GM12801 (cell line): ENCODE measurements around the gene COPS2.

Experiments
- TF ChIP-seq, protein P1 (sequence below): IDR thresholded peaks from one replicate; pipeline ENCODE4 v1.5.1; 2011; ENCODE audit warnings: control low read depth; ENCODE audit not compliant: insufficient read length; ENCODE audit errors: extremely low read depth

COPS2 gene

DNA sequence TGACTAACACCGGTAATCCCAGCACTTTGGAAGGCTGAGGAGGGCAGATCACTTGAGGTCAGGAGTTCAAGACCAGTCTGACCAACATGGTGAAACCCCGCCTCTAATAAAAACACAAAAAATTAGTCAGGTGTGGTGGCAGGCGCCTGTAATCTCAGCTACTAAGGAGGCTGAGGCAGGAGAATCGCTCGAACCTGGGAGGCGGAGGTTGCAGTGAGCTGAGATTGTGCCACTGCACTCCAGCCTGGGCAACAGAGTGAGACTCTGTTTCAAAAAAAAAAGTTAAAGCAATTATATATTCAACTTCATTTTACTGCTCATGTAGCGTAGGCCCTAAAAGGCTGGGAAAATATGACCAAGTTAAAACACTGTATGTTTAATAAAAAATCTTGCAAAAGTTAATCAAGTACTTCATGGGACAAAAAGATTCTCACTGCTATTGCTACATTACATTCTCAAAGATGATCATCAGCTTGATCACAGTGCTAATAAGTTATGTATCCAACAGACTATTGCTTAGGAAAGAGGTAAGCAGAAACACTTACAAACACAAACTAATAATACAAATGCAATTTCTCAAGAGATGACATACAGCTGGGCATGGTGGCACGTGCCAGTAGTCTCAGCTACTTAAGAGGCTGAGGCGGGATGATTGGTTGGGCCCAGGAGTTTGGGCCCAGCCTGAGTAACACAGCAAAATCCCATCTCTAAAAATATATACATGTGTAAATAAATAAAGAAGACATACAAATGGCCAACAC lies 2.7 kb downstream of the COPS2 start:
- TF ChIP-seq, protein P1, sequence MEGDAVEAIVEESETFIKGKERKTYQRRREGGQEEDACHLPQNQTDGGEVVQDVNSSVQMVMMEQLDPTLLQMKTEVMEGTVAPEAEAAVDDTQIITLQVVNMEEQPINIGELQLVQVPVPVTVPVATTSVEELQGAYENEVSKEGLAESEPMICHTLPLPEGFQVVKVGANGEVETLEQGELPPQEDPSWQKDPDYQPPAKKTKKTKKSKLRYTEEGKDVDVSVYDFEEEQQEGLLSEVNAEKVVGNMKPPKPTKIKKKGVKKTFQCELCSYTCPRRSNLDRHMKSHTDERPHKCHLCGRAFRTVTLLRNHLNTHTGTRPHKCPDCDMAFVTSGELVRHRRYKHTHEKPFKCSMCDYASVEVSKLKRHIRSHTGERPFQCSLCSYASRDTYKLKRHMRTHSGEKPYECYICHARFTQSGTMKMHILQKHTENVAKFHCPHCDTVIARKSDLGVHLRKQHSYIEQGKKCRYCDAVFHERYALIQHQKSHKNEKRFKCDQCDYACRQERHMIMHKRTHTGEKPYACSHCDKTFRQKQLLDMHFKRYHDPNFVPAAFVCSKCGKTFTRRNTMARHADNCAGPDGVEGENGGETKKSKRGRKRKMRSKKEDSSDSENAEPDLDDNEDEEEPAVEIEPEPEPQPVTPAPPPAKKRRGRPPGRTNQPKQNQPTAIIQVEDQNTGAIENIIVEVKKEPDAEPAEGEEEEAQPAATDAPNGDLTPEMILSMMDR: no peak

DNA sequence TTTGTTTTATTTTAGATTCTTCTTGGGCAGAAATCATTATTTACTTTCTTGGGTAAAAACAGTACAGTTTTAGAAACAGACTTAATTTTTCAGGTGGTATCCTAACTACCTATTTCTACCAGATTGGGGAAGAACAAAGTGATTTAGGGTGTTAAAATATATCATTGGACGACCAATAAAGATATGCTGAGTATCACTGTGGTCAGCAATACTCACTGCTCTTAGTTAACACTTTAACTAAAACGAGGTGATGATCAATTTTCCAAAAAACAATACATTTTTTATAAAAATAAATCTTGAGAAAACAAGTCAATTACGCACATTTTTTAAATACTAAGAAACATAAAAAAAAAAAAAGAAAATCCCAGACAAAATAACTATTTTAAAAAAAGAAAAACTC lies 3.6 kb downstream of the COPS2 start:
- TF ChIP-seq, protein P1: no peak

DNA sequence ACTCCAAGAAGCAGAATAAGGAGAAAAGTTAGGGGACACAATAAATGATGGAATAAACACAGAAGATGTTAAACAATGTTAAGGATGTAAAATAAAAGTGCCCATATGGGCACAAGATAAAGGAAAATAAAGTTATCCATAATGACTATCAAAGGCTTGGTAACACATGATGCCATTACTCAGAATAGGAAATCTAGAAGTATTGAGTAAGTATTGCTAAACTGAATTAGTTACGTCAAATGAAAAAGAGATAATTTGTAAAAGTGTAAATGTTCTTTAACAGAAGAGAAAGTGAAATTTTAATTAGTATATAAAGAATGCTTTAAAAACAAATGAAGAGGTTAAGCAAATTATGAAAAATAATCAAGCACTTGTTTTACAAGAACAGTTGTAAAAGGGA lies 6.7 kb downstream of the COPS2 start:
- TF ChIP-seq, protein P1: no peak

DNA sequence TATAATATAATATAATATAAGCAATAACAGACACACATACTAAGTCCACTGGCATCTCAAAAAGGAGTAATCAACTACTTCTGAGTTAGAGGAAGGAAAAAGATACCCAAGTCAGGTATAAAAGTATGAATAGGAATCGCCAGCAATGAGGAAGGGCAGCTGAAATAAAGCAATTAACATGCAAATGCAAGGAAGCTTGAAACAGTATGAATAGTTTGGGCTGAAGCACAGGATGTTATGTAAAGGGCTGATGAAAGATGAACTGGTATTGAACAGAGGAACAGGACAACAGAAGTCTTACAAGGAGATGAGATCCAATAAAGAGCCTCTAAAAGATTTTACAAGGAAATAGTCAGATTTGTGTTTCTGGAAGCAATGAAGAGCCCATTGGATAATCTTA lies 7.1 kb downstream of the COPS2 start:
- TF ChIP-seq, protein P1: no peak

DNA sequence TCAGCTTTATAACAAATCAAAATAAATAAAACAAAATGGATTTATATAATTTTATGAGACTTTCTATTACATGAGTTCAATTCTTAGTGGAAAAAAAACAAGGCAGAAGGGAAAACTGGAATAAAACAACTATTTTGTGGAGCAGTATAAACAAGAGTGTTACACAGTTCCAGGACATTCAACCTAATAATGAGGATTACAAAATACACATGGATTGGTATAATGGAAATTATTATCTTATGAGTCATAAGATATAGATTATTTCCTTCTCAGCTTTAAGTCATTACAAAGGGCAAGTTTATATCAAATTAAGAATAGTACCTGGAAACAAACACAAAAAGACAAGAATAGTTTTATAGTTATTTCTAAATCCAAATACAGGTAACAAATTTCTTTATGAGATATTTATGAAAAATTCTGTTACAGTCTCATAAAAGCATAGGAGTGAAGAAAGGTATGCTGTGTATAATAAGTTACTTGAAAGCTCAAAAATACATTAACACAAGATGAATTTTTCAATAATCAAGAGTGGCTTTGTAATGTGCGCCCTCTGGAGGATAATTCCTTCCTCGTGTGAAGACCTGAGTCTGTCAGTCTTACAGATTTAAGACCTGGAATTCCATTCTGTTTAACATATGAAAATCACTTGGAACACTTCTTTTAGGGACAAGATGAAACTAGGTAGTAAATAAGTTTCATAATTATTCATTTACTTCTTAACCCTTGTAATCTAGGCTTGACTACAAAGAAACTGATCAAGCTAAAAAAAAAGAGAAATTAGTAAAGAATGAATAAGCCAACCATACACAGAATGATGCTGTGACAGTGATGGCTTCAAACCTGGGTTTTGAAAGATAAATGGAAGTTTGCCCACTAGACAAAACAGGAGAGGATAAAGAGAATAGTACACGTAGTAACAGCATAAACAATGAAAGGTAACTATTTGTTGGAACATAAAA lies 9.5 kb downstream of the COPS2 start:
- TF ChIP-seq, protein P1: no peak

DNA sequence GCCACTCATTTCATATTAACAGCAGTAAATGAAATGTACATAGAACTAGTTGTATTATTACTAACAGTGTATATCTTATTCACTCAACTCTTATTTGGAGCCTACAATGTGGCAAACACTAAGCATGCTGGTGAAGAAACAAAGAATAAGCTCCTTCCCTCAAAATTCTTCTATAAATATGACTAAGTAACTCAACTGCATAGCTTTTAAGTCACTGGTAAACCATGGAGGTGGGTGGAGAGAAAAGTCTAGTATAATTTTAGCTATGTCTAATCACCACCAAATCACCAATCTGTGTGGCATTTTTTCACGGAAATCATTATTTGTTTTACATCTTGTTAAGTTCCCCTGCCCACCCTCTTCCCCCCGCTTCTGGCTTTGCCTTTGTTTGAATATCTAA lies 17.5 kb downstream of the COPS2 start:
- TF ChIP-seq, protein P1: no peak

DNA sequence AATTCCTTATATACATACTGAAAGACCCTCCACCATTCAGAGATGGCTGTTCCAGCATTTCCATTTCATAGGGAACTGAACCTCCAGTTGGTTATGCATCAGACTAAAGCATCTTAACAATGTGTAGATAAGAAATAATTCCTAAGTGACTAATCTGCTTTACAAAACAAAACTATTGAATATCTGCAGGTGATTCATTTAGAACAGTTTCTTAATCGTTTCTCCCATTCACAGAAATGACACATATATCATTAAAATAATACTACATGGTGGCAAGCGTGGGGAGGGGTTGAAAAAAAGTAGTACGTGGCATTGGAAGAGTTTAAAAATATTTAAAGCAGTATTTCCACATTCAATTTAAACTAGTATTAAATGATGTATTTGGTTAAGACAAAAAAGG lies 19.5 kb downstream of the COPS2 start:
- TF ChIP-seq, protein P1: no peak
